ENCODE measurements around the gene MAST1.
A peak's percentile ranks its signal among the peaks of the same experiment; 100 is the strongest.
"Not testable (repeated sequence)": the region's sequence is repeated elsewhere in the genome, so short reads cannot be mapped to it uniquely, and the experiment has no call there.

MAST1 gene

GRCh38 chr19:12838182-12838885, at the start of gene MAST1:
Gene MAST1 (plus strand): TSS chr19:12838515. CDS start chr19:12838573, 58 bp downstream.
- peak; percentile 70 for DNase-seq (ENCODE audit: low spot score)

GRCh38 chr19:12788682-12789097, 49.6 kb upstream of the MAST1 start:
- peak; percentile 88 for DNase-seq (ENCODE audit: low spot score)

GRCh38 chr19:12789098-12789903, 49.0 kb upstream of the MAST1 start:
- peak; percentile 58 for DNase-seq (ENCODE audit: low spot score)

DNA sequence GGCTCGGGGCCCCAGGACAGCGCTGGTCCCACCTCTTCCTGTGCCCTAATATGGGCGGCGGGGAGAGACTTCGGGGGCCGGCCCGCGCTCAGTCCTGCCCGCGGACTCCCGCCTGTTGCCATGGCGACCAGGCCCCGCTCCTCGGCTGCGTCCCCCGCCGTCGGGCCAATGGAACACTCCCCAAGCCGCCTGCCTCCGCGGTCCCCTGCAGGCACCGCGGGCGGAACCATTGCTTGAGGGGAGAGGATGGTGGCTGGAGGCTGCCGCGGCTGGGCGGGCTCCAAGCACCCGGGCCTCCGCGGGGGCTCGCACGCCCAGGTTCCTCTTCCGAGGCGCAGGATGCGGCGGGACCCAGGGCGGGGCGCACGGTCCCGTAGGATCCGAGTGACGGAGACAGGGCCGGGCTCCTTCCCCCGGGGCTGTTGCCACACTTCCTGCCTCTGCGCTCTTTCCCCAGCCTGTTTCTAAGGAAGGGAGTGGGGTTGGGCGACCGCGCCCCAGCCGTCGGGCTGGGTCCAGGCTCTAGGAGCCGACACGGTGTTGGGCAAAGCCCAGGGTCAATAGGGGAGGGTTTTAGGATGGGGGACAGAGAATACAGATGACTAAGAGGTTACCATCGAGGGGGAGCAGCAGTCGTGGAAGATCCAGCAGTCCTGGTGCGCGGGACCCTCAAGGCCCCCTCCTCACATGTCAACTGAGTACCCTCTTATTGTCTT, 48.3 kb upstream of the MAST1 start:
- peak; percentile 96 for DNase-seq (ENCODE audit: low spot score)

DNA sequence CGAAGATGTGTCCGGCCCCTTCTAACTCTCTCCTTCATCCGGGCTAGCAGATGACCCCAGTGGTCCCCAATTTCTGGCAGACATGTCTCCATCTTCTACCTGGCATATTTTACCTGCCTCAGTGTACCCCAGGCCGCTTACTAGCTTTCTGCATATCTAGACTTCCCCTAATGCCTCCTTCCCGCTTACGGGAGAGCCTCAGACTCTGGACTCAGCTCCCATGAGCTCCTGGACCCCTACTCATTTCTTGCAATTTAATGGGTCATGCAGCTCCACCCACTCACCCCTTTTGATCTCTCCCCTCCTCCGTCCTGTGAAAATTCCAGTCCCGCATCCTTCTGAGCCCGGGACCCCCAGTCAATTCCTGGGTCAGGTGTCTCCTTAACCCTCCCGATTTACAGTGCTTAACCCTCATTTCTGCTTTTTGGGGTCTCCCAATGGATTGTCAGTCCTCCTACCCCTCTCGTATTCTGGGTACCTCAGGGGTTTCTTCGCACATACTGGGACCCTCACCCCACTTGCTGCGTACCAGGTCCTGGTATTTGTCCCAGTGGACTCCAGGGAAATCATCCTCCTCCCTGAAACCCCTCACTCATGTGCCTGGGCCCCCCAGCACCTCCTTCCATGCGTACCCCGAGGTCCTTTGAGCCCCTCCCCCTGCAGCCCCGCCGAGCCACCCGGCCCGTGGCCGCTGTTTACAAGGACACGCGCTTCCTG, 47.5 kb upstream of the MAST1 start:
- DNase-seq (ENCODE audit: low spot score), result peak; percentile 37

GRCh38 chr19:12791345-12792050, 46.8 kb upstream of the MAST1 start, which contains the start of gene JUNB:
Gene JUNB (plus strand): TSS chr19:12791486. CDS start chr19:12791772, 286 bp downstream.
- DNase-seq (ENCODE audit: low spot score), result peak; percentile 95

GRCh38 chr19:12792051-12792852, 46.1 kb upstream of the MAST1 start:
- DNase-seq (ENCODE audit: low spot score), result peak; percentile 69

GRCh38 chr19:12792853-12793289, 45.4 kb upstream of the MAST1 start:
- DNase-seq (ENCODE audit: low spot score), result no peak

GRCh38 chr19:12793290-12794195, 44.8 kb upstream of the MAST1 start:
- DNase-seq (ENCODE audit: low spot score), result peak; percentile 95

DNA sequence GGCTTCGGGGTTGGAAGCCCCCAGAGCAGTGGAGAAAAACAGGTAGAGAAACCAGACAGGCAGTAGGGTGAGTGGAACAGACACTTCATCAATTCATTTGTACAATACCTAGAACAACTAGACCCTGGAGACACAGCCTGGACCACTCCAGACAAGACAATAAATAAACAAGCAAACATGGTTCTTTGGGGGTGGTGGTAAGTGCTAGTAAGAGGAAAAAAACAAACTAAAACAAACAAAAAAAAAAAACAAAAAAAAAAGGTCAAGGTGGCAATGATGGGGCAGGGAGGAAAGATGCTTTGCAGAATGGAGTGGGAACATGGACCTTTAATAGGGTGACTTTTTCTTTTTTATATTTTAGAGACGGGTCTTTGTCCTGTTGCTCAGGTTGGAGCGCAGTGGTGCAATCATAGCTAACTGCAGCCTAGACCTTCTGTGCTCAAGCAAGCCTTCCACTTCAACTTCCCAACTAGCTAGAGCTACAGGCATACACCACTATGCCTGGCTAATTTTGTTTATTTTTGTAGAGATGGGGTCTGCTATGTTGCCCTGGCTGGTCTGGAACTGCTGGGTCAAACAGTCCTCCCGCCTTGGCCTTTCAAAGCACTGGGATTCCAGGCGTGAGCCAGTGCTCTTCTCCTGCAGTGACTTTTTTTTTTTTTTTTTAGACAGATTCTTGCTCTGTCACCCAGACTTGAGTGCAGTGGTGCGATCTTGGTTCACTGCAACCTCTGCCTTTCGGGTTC, 43.9 kb upstream of the MAST1 start:
- DNase-seq (ENCODE audit: low spot score), result peak; percentile 27

DNA sequence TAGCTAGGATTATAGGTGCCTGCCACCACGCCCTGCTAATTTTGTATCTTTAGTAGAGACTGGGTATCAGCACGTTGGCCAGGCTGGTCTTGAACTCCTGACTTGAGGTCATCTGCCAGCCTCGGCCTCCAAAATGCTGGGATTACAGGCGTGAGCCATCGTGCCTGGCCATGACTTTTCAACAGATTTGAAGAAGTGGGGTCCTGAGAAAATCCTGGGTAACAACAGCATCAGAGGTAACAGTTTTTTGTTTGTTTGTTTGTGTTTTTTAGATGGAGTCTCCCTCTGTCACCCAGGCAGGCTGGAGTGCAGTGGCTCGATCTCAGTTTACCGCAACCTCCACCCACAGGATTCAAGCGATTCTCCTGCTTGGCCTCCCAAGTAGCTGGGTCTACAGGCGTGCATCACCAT, 43.3 kb upstream of the MAST1 start:
- no peak for DNase-seq (ENCODE audit: low spot score)

GRCh38 chr19:12796146-12797071, 41.9 kb upstream of the MAST1 start:
- DNase-seq (ENCODE audit: low spot score), result peak; percentile 85

DNA sequence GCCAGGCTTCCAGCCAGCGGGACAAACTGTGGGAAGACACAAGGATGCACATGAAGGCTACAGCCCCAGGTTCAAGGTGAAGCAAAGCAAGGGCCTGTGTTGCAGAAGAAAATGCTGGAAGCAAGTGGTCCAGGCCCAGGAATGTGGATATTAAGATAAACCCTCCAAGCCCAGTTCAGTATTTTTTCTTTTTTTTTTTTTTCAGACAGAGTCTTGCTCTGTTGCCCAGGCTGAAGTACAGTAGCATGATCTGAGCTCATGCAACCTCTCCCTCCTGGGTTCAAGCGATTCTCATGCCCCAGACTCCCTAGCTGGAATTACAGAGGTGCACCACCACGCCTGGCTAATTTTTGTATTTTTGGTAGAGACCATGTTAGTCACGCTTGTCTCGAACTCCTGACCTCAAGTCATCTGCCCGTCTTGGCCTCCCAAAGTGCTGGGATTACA, 41.2 kb upstream of the MAST1 start:
- no peak for DNase-seq (ENCODE audit: low spot score)

- DNase-seq (ENCODE audit: low spot score), result not testable (repeated sequence)
Measured at GRCh38 chr19:12797607-12798006, 40.7 kb upstream of the MAST1 start.

GRCh38 chr19:12799742-12800465, 38.4 kb upstream of the MAST1 start:
- peak; percentile 40 for DNase-seq (ENCODE audit: low spot score)

DNA sequence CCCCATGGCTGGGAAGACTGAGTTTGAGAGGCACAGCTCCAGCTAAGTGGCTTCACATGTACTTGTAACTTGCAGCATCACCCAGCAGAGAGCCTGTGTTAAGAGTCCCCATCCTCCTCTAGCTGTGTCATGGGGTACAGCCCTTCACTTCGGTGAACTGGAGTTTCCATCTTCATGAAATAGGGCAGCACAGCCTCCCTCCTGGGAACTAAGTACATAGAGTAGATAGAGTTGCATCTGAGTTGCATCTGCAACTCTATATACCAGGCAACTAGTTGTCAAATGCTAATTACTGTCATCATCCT, 37.9 kb upstream of the MAST1 start:
- peak; percentile 81 for DNase-seq (ENCODE audit: low spot score)

All from hematopoietic multipotent progenitor cell treated with erythropoietin and hydrocortisone succinate and interleukin-3 and kit ligand, for 15 days (in vitro differentiated cells).